DOHH2 (cell line): ENCODE data around the gene RFC3.

Source experiments
- H3F3A ChIP-seq: fragments of 200-600 bp; sonication (generic), shearing (Covaris generic); 2 replicates; pipeline ENCODE4 v1.6.0; 2016; ENCODE audit warnings: antibody characterized with exemption, mild to moderate bottlenecking; ENCODE audit not compliant: control insufficient read depth, insufficient read depth
- H3K27ac ChIP-seq: fragments of 200-600 bp; sonication (generic); 2 replicates; pipeline ENCODE4 v1.5.1; 2014; ENCODE audit warnings: low read depth, mild to moderate bottlenecking, low read length, moderate library complexity
- H3K27me3 ChIP-seq: fragments of 200-600 bp; sonication (generic); 2 replicates; pipeline ENCODE4 v1.6.1; 2014; ENCODE audit warnings: mild to moderate bottlenecking, low read length, mixed read lengths; ENCODE audit not compliant: control insufficient read depth
- H3K36me3 ChIP-seq: fragments of 200-600 bp; sonication (generic); 2 replicates; pipeline ENCODE4 v1.6.1; 2014; ENCODE audit warnings: mild to moderate bottlenecking, low read length, moderate library complexity, mixed read lengths; ENCODE audit not compliant: control insufficient read depth
- H3K4me1 ChIP-seq: fragments of 200-600 bp; sonication (generic); 2 replicates; pipeline ENCODE4 v1.6.1; 2014; ENCODE audit warnings: mild to moderate bottlenecking, low read length, mixed read lengths; ENCODE audit not compliant: control insufficient read depth
- H3K4me2 ChIP-seq: fragments of 200-600 bp; sonication (generic); 2 replicates; pipeline ENCODE4 v1.6.0; 2014; ENCODE audit warnings: mild to moderate bottlenecking, low read length, moderate library complexity
- H3K4me3 ChIP-seq: fragments of 200-600 bp; sonication (generic); 2 replicates; pipeline ENCODE4 v1.5.1; 2014; ENCODE audit warnings: mild to moderate bottlenecking, low read length, mixed read lengths
- H3K79me2 ChIP-seq: fragments of 200-600 bp; sonication (generic); 2 replicates; pipeline ENCODE4 v1.6.1; 2014; ENCODE audit warnings: mild to moderate bottlenecking, low read length, mixed read lengths; ENCODE audit not compliant: control insufficient read depth
- H3K9me2 ChIP-seq: fragments of 200-600 bp; sonication (generic); replicated peaks from 2 replicates; pipeline ENCODE4 v1.6.1; 2014; ENCODE audit warnings: mild to moderate bottlenecking, low read length, mixed read lengths; ENCODE audit not compliant: control insufficient read depth
- H3K9me3 ChIP-seq: fragments of 200-600 bp; sonication (generic); 2 replicates; pipeline ENCODE4 v1.6.1; 2014; ENCODE audit warnings: antibody characterized with exemption, low read length, mixed read lengths; ENCODE audit not compliant: control insufficient read depth, insufficient read depth
- H4K20me1 ChIP-seq: fragments of 200-600 bp; sonication (generic); 2 replicates; pipeline ENCODE4 v1.6.0; 2014; ENCODE audit warnings: low read depth, mild to moderate bottlenecking, antibody characterized with exemption, low read length, moderate library complexity; ENCODE audit not compliant: control insufficient read depth, insufficient read depth
- EZH2phosphoT487 ChIP-seq: fragments of 200-600 bp; sonication (generic); IDR thresholded peaks from 2 replicates; pipeline ENCODE4 v1.6.1; 2017; ENCODE audit warnings: borderline replicate concordance, mild to moderate bottlenecking, antibody characterized with exemption, low read length, moderate library complexity, mixed read lengths
- TF ChIP-seq, protein P1 (sequence below): fragments of 200-600 bp; sonication (generic); IDR thresholded peaks from one replicate; pipeline ENCODE4 v1.5.1; 2014; ENCODE audit warnings: antibody characterized with exemption, mild to moderate bottlenecking, low read depth, low read length; ENCODE audit not compliant: poor library complexity, severe bottlenecking

The RFC3 gene

DNA sequence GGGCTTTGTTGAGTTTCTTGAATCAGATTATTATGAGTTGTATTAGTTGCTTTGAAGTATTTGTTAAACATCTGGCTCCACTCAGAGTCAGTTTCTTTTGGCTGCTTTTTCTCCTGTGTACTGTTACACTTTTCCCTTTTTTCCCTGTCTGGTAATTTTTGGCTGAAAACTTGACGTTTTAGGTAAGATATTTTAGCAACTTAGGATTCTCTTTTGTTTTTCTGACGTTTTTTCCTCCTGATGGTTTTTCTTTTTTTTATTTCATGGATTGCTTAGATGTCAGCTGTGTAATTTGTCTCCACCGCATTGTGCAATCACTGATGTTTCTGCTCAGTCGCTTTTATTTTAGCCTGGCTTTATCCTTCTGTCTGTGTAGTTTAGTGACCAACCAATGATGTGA is 20.7 kb downstream of the RFC3 start:
- H3K9me3 ChIP-seq: no peaks in the 10 kb centered on the region
- H3K4me1 ChIP-seq: no peaks in the 10 kb centered on the region
- no peaks in the 10 kb centered on the region for H3K9me2 ChIP-seq
- peaks cover 86% of the 10 kb centered on the region for H3K36me3 ChIP-seq
- H4K20me1 ChIP-seq: no peaks in the 10 kb centered on the region
- H3K27ac ChIP-seq: no peak overlapping the region
- H3K27me3 ChIP-seq: no peaks in the 10 kb centered on the region
- H3K4me2 ChIP-seq: no peak overlapping the region
- no peaks in the 10 kb centered on the region for H3K79me2 ChIP-seq
- no peak for TF ChIP-seq EZH2phosphoT487
- TF ChIP-seq, protein P1, sequence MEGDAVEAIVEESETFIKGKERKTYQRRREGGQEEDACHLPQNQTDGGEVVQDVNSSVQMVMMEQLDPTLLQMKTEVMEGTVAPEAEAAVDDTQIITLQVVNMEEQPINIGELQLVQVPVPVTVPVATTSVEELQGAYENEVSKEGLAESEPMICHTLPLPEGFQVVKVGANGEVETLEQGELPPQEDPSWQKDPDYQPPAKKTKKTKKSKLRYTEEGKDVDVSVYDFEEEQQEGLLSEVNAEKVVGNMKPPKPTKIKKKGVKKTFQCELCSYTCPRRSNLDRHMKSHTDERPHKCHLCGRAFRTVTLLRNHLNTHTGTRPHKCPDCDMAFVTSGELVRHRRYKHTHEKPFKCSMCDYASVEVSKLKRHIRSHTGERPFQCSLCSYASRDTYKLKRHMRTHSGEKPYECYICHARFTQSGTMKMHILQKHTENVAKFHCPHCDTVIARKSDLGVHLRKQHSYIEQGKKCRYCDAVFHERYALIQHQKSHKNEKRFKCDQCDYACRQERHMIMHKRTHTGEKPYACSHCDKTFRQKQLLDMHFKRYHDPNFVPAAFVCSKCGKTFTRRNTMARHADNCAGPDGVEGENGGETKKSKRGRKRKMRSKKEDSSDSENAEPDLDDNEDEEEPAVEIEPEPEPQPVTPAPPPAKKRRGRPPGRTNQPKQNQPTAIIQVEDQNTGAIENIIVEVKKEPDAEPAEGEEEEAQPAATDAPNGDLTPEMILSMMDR: no peak
- no peaks in the 10 kb centered on the region for H3F3A ChIP-seq
- H3K4me3 ChIP-seq: no peak overlapping the region

- no peaks in the 10 kb centered on the region for H4K20me1 ChIP-seq
- no peak overlapping the region for H3K4me2 ChIP-seq
- peaks cover 84% of the 10 kb centered on the region for H3K36me3 ChIP-seq
- no peaks in the 10 kb centered on the region for H3K9me2 ChIP-seq
- TF ChIP-seq, protein P1: no peak
- no peak for TF ChIP-seq EZH2phosphoT487
- H3K27ac ChIP-seq: no peak overlapping the region
- H3K9me3 ChIP-seq: no peaks in the 10 kb centered on the region
- no peaks in the 10 kb centered on the region for H3K79me2 ChIP-seq
- H3K4me3 ChIP-seq: no peak overlapping the region
- no peaks in the 10 kb centered on the region for H3K4me1 ChIP-seq
- H3K27me3 ChIP-seq: no peaks in the 10 kb centered on the region
- no peaks in the 10 kb centered on the region for H3F3A ChIP-seq
Measured at GRCh38 chr13:33840402-33840801, 22.5 kb downstream of the RFC3 start.

DNA sequence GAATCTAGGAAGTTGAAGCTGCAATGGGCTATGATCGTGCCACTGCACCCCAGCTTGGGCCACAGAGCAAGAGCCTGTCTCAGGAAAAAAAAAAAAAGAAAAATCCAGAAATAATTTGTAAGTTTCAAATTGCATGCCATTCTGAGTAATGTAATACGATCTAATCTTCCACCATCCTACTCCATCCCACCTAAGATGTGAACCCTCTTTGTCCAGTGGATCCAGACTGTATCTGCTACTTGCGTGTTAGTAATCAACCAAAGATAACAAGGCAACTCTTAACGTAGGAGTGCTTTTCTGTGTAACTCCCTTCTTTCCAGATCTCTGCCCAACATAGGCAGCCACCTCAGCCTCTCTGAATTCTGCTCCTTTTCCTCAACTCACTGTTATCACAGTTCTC is 24.3 kb downstream of the RFC3 start:
- Histone ChIP-seq H3K27me3 (no peaks in the 10 kb centered on the region), H4K20me1 (no peaks in the 10 kb centered on the region), H3K4me3 (no peak overlapping the region), H3K9me3 (no peaks in the 10 kb centered on the region), H3K27ac (no peak overlapping the region), H3F3A (no peaks in the 10 kb centered on the region), H3K4me2 (no peak overlapping the region), H3K79me2 (no peaks in the 10 kb centered on the region), H3K36me3 (peaks cover 82% of the 10 kb centered on the region), H3K4me1 (no peaks in the 10 kb centered on the region), H3K9me2 (no peaks in the 10 kb centered on the region)
- TF ChIP-seq, protein P1: no peak
- TF ChIP-seq EZH2phosphoT487: no peak

GRCh38 chr13:33842986-33843385 is 25.0 kb downstream of the RFC3 start:
- no peak overlapping the region for H3K4me2 ChIP-seq
- no peak overlapping the region for H3K27ac ChIP-seq
- no peak overlapping the region for H3K4me3 ChIP-seq
- no peaks in the 10 kb centered on the region for H3K27me3 ChIP-seq
- no peaks in the 10 kb centered on the region for H3K9me2 ChIP-seq
- no peaks in the 10 kb centered on the region for H3K4me1 ChIP-seq
- H3K9me3 ChIP-seq: no peaks in the 10 kb centered on the region
- H4K20me1 ChIP-seq: no peaks in the 10 kb centered on the region
- peaks cover 84% of the 10 kb centered on the region for H3K36me3 ChIP-seq
- no peaks in the 10 kb centered on the region for H3F3A ChIP-seq
- H3K79me2 ChIP-seq: no peaks in the 10 kb centered on the region
- TF ChIP-seq EZH2phosphoT487: no peak
- TF ChIP-seq, protein P1: no peak
